Activated naive CD4-positive, alpha-beta T cell treated with anti-CD3 and anti-CD28 coated beads for 36 hours (primary cell): ENCODE results near the gene GTF2H2C_2.
"Not testable (repeated sequence)": the region's sequence is repeated elsewhere in the genome, so short reads cannot be mapped to it uniquely, and the experiment has no call there.

Source experiments
- CTCF ChIA-PET: fragments of 350-600 bp; sonication (Branson Sonifier 250); formaldehyde crosslinking; loops from one replicate; lab custom pipeline; 2021; ENCODE audit warnings: antibody characterized with exemption; lab: Charles Lee
- DNase-seq: peaks from one replicate; pipeline ENCODE4 v3.0.0-alpha.2; 2020
- H3K27ac Mint-ChIP-seq: one replicate; pipeline ENCODE4 v1.8.0; 2021; ENCODE audit warnings: mild to moderate bottlenecking, mixed read lengths
- H3K27me3 Mint-ChIP-seq: one replicate; pipeline ENCODE4 v1.8.0; 2021; ENCODE audit warnings: low read depth, mixed read lengths
- H3K36me3 Mint-ChIP-seq: one replicate; pipeline ENCODE4 v1.8.0; 2021; ENCODE audit warnings: low read depth, mixed read lengths
- H3K4me1 Mint-ChIP-seq: one replicate; pipeline ENCODE4 v1.8.0; 2021; ENCODE audit warnings: low read depth, mixed read lengths
- H3K4me3 Mint-ChIP-seq: one replicate; pipeline ENCODE4 v1.8.0; 2021; ENCODE audit warnings: mild to moderate bottlenecking, moderate library complexity, mixed read lengths
- H3K9me3 Mint-ChIP-seq: one replicate; pipeline ENCODE4 v1.8.0; 2021; ENCODE audit warnings: mixed read lengths
- intact Hi-C: fragments of 100-400 bp; cut with micrococcal nuclease; formaldehyde crosslinking; loops from one replicate; pipeline ENCODE4 v1.15.1; 2023

The GTF2H2C_2 gene

DNA sequence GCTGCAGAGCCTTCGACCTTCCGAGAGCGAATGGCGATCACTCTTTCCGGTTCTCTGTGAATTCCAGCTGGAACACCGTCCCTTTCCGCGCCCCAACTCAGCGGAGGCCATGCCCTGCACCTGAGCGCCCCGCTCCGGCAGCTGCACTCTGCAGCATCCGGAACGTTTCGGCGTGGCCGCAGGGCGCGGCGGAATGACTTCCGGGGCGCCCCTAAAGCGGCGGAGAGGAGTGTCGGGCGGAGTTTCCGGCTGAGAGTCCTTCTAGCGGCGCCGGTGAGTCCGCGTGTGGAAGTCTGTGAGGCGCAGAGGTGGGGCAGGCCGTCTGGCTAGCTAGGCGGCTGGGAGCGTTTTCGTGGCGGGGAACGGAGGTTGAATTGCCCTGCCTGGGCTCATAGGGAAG is at the start of gene GTF2H2C_2:
Gene GTF2H2C_2, plus strand, starts transcription at position 252 of the 400 bp plus-strand sequence.
- CTCF ChIA-PET, H3K9me3 Mint-ChIP-seq, intact Hi-C loops, H3K4me1 Mint-ChIP-seq, H3K36me3 Mint-ChIP-seq, H3K27me3 Mint-ChIP-seq, H3K27ac Mint-ChIP-seq, H3K4me3 Mint-ChIP-seq, DNase-seq: not testable (repeated sequence)

DNA sequence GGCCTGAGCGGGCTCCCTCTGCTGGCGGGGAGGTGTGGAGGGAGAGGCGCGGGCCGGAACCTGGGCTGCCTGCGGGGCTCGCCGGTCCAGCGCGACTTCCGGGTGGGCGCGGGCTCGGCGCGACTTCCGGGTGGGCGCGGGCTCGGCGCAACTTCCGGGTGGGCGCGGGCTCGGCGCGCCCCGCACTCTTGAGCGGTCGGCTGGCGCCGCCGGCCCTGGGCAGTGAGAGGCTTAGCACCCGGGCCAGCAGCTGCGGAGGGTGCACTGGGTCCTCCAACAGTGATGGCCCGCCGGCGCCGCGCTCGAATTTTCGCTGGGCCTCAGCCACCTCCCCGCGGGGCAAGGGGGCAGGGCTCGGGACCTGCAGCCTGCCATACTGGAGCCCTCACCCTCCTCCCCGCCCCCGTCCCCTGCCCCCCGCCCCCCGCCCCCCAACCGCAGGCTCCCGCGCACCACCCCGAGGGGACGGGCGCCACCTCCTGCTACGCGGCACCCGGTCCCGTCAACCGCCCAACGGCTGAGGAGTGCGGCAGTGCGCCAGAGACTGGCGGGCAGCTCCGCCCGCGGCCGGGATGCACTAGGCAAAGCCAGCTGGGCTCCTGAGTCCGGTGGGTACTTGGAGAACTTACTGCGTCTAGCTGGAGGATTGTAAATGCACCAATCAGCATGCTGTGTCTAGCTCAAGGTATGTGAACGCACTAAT is 14.0 kb upstream of the GTF2H2C_2 start:
- H3K4me1 Mint-ChIP-seq, intact Hi-C loops, H3K27ac Mint-ChIP-seq, CTCF ChIA-PET, H3K9me3 Mint-ChIP-seq, H3K27me3 Mint-ChIP-seq, H3K36me3 Mint-ChIP-seq: not testable (repeated sequence)
- peak overlapping the region; percentile 67 for H3K4me3 Mint-ChIP-seq
- DNase-seq, result peak; percentile 34

DNA sequence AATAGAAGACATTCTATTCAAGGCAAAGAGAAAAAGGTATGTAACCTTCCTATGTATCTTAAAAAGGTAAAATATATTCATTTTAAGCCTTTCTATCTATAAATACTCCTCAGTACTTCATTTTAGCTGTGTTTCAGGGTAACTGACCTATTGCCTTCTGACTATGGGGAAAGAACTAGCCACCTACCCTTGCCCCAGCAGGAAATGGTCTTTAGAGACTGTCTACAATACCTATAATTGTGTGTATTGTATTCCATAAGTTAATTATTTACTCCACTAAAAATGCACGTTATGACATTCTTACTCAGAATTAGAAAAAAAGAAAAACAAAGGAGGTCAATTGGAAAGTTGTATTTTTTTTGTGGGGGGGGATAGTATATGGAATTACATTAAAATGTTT is 6.2 kb downstream of the GTF2H2C_2 start:
- not testable (repeated sequence) for H3K36me3 Mint-ChIP-seq

DNA sequence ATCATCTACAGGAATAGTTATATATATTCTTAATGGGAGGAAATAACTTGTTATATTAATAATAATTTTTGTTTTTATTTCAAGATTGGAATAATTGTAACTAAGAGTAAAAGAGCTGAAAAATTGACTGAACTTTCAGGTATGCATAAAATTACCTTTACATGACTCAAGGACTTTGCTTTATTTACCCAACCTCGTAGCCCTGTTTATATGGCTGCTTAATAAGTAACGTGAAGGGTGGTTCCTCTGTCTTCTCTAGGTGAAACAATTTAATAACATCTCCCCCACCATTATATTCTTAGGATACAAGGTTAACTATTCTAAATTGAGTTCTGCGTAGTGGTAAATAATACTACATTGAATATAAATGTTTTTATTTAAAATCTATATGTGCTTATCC is 8.0 kb downstream of the GTF2H2C_2 start:
- H3K9me3 Mint-ChIP-seq, H3K4me1 Mint-ChIP-seq, CTCF ChIA-PET, H3K27me3 Mint-ChIP-seq, H3K36me3 Mint-ChIP-seq, DNase-seq, intact Hi-C loops, H3K27ac Mint-ChIP-seq, H3K4me3 Mint-ChIP-seq: not testable (repeated sequence)

More for the DNA sequence above, 6.2 kb downstream of the GTF2H2C_2 start:
- H3K27ac Mint-ChIP-seq, H3K9me3 Mint-ChIP-seq, H3K4me3 Mint-ChIP-seq, CTCF ChIA-PET, intact Hi-C loops, H3K4me1 Mint-ChIP-seq, DNase-seq, H3K27me3 Mint-ChIP-seq: not testable (repeated sequence)

DNA sequence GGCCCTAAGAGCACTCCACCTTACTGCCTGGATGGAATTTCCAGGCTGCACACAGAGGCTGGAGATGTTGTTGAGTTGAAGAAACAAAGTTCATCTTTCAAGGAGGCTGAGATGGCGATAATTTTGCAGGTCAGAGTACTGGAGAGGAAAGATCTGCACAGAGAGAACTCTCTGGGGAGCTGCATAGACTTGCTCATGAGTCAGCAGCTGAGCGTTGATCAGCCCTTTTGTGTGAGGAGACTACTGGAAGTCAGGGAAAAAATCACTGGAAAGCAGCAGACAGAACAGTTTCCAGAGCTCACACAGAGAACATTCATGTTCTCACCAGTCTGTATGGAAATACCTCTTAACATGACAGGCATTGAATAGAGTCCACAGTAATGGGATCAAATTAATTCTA is 23.4 kb downstream of the GTF2H2C_2 start:
- intact Hi-C loops, DNase-seq, H3K4me1 Mint-ChIP-seq, H3K4me3 Mint-ChIP-seq, H3K9me3 Mint-ChIP-seq, H3K27me3 Mint-ChIP-seq, H3K36me3 Mint-ChIP-seq, H3K27ac Mint-ChIP-seq, CTCF ChIA-PET: not testable (repeated sequence)

DNA sequence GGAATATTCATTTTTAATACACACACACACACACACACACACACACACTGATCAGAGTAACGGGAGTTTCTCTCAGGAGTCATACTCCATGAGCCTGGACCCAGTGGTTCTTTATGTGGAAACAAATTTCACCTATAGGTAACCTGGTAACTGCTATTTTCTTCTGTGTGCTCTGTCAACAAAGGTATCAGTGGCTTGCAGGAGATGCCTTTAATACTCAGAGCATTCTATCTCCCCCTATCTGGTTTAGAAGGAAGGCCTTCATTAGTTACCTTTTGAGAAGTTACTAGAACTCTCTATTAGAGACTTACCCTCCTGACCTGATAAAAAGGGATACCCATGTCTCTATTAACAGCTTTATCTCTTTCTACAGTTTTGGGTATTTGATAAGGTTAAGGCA is 34.4 kb downstream of the GTF2H2C_2 start:
- H3K36me3 Mint-ChIP-seq, H3K4me1 Mint-ChIP-seq, H3K27me3 Mint-ChIP-seq, H3K9me3 Mint-ChIP-seq, intact Hi-C loops, H3K27ac Mint-ChIP-seq, H3K4me3 Mint-ChIP-seq, CTCF ChIA-PET, DNase-seq: not testable (repeated sequence)

DNA sequence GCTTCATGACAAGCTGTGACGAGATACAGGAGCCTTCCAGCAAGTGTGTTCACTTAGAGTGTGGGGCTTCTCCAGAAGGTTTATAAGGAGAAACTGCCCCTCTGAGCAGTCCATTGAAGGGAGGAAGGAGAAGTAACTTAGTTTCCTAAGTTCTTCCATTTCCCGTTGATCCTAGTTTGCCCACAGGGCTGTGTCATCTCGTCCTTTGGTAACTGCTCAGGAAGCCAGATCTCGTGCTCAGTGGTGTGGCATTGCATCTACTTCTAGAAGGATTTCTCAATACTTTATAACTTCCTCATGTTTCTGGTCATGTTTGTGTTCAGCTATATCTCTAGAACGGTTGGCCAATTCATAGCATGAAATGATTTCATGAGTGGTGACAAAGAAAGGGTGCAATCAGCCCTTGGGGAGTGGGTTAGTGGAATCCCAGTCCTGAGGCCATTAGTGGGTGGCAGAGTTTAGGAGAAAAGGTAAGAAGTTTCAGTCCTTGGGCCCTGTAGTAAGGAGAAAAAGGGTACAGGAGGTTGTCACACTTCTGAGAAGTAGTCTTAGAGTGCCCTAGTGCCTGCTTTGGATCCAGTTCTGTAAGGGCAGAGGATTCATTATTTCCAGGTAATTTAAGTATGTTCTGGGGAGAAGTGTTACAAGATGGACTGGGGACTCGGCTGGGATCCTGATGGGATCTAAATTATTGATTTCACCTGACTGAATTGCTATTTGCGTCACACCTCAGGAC is 36.2 kb downstream of the GTF2H2C_2 start:
- H3K4me3 Mint-ChIP-seq, intact Hi-C loops, CTCF ChIA-PET, H3K4me1 Mint-ChIP-seq, H3K27me3 Mint-ChIP-seq, H3K36me3 Mint-ChIP-seq, H3K27ac Mint-ChIP-seq, DNase-seq, H3K9me3 Mint-ChIP-seq: not testable (repeated sequence)

DNA sequence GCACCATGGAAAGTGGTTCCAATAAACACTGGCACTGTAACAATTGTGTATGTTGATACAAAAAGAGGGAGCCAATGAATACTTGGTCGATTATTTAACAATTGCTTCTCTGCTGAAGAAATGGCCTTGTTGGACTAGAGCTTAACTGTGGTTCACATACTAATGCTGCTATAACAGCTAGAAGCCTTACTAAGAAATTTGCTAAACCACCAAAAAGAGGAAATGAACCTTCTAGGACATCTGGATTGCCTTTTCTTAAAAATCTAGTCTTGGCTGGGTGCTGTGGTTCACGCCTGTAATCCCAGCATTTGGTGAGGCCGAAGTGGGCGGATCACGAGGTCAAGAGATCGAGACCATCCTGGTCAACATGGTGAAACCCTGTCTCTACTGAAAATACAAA is 41.9 kb downstream of the GTF2H2C_2 start:
- DNase-seq, H3K36me3 Mint-ChIP-seq, H3K27ac Mint-ChIP-seq, H3K9me3 Mint-ChIP-seq, intact Hi-C loops, H3K4me3 Mint-ChIP-seq, CTCF ChIA-PET, H3K27me3 Mint-ChIP-seq, H3K4me1 Mint-ChIP-seq: not testable (repeated sequence)

DNA sequence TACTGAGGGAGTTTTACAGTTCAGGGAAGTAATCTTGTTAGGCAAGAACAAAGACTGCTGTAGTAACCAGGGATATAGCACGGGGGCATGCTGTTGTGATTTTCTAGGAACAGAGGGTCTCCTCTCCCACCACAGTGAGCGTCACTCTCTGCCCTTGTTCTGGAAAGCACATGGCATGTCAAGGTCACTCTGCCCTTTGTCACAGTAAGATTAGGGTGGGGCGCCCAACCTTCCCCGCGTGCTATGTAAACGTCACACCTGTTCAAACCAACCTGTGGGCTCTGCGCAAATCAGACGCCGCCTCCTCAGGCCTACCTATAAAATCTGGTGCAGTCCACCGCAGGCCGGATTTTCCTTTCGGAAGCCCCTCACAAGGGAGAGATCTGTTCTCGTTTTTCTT is 44.0 kb downstream of the GTF2H2C_2 start:
- H3K9me3 Mint-ChIP-seq, H3K4me1 Mint-ChIP-seq, intact Hi-C loops, DNase-seq, CTCF ChIA-PET, H3K36me3 Mint-ChIP-seq, H3K27me3 Mint-ChIP-seq, H3K27ac Mint-ChIP-seq, H3K4me3 Mint-ChIP-seq: not testable (repeated sequence)

DNA sequence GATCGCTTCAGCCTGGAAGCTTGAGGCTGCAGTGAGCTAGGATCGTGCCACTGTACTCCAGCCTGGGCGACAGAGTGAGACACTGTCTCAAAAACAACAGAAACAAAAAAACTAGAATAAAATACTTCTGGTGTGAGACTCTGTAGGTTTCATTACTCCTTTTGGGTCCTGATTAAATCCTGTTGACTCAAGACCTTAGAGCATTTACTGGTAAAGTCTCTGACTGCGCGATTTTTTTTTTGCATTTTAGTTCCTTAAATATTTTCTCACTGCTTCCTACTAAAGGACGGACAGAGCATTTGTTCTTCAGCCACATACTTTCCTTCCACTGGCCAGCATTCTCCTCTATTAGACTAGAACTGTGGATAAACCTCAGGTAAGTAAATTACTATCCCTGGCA is 46.8 kb downstream of the GTF2H2C_2 start:
- H3K9me3 Mint-ChIP-seq, H3K4me1 Mint-ChIP-seq, DNase-seq, CTCF ChIA-PET, H3K4me3 Mint-ChIP-seq, H3K36me3 Mint-ChIP-seq, H3K27me3 Mint-ChIP-seq, intact Hi-C loops, H3K27ac Mint-ChIP-seq: not testable (repeated sequence)

DNA sequence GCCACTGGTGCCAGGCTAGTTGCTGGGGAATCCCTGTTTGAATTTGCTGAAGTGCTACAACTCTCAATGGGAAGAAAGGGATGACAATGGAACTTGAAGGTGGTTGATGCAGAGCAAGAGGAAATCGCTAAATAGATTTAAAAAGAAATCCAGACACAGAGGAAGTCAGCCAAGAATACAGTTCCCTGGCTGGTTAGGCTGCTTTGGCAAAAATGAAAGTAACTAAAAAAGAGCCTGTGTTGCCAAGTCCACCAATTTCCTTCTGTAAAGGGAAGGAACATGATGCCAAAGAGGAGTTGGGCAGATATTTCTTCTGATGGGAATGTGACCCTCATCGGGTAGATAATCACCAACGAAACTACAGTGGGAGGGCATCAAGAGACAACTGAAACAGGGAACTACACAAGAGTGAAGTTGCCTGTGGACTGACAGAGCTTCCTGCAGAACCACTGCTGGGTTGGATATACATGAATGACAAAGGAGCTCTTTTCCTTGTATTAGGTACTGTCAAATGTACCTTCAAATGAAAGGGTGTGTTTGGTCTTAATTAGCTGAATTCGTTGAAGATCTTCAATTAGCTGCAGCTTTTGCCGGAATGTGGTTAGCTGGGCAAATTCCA is 49.0 kb downstream of the GTF2H2C_2 start:
- H3K4me3 Mint-ChIP-seq, intact Hi-C loops: not testable (repeated sequence)

DNA sequence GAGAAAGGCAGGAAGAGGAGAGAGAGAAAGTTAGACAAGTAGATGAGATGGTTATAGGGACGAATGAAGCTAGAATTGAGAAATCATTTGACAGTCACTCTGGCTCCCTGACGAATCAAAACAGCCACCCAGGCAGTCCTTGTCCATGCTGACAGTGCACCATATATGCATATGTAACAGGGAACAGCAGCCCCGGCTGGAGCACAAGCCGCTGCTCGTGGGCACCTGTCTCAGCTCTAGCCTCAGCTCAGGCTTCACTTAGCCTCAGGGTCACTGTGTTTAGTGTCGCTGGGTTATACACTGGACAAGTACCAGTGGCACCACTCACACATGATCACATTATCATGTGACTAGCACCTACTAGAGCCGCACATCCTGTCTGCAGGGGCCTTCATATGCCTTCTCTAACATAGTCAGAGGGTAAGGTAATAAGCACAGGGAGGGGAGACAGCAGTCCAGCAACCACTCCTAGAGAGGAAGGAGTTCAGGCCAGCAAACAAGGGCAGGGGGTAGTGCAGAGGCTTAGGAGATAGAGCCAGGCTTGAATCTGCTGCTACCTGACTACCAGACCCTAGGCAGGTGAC is 54.9 kb downstream of the GTF2H2C_2 start:
- intact Hi-C loops, H3K9me3 Mint-ChIP-seq, H3K4me3 Mint-ChIP-seq, H3K27ac Mint-ChIP-seq, H3K27me3 Mint-ChIP-seq, H3K4me1 Mint-ChIP-seq, CTCF ChIA-PET, DNase-seq, H3K36me3 Mint-ChIP-seq: not testable (repeated sequence)

More for the DNA sequence above, 49.0 kb downstream of the GTF2H2C_2 start:
- DNase-seq, H3K36me3 Mint-ChIP-seq, H3K9me3 Mint-ChIP-seq, CTCF ChIA-PET, H3K4me1 Mint-ChIP-seq, H3K27me3 Mint-ChIP-seq, H3K27ac Mint-ChIP-seq: not testable (repeated sequence)
